HG03060 (cell line): Measurements from ENCODE around the gene ATG2A.
A peak's percentile ranks its signal among the peaks of the same experiment; 100 is the strongest.

Experiments used
- ATAC-seq: cut with Tn5 transposase; IDR thresholded peaks from one replicate; pipeline ENCODE4 v1.9.1; 2021; ENCODE audit warnings: low read depth, moderate number of reproducible peaks; ENCODE audit not compliant: unreplicated experiment

ATG2A gene

DNA sequence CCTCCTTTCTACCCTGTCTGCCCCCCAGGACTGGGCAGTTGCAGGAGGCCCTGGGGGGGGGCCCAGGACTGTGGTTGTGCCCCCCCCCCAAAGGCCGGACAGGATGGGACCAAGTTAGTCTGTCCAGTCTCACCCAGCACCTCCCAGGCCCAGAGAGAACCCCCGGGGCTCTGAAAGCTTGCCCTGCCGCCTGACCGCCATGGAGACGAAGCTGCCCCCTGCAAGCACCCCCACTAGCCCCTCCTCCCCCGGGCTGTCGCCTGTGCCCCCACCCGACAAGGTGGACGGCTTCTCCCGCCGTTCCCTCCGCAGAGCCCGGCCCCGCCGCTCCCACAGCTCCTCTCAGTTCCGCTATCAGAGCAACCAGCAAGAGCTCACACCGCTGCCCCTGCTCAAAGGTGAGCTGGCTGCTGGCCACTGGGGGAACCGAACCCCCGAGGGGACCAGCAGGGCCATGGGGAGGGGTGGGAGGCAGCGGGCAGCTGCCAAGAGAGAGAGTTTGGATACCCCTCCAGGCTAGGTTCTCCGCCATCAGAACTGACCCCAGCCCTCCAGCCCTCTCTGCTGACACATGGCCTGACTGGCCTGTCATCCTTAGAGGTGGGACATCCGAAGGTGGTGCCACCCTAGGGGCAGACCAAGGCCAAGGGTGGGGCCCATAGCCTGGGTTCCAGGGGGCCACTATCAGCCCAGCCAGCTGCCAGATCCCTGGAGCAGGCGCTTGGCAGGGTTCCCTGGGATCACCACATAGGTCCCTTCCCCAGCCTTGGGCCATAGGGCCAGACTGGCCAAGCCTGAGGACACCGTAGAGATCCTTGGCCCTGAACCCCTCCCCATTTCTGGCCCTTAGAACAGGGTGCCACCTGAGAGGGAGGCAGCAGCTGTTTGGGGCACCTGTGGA, 8.8 kb upstream of the ATG2A start:
- no peak for ATAC-seq

DNA sequence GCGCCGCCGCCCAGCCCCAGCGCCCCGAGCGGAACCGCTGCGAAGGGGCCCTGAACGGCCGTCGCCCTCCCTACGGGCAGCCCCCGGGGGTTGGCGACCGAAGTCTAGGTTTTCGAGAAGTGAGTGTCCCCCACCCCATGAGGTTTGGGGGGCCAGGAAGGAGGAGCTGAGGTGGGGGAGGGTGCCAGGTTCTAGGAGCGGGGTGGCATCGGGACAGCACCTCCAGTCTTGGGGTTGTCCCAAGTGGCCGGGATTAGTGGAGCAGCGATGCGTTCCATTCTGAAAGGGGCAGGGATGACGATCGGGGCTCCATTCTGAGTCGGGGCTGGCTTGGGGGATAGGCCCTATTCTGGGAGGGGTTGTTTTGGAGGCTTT, 7.9 kb upstream of the ATG2A start:
- no peak for ATAC-seq

DNA sequence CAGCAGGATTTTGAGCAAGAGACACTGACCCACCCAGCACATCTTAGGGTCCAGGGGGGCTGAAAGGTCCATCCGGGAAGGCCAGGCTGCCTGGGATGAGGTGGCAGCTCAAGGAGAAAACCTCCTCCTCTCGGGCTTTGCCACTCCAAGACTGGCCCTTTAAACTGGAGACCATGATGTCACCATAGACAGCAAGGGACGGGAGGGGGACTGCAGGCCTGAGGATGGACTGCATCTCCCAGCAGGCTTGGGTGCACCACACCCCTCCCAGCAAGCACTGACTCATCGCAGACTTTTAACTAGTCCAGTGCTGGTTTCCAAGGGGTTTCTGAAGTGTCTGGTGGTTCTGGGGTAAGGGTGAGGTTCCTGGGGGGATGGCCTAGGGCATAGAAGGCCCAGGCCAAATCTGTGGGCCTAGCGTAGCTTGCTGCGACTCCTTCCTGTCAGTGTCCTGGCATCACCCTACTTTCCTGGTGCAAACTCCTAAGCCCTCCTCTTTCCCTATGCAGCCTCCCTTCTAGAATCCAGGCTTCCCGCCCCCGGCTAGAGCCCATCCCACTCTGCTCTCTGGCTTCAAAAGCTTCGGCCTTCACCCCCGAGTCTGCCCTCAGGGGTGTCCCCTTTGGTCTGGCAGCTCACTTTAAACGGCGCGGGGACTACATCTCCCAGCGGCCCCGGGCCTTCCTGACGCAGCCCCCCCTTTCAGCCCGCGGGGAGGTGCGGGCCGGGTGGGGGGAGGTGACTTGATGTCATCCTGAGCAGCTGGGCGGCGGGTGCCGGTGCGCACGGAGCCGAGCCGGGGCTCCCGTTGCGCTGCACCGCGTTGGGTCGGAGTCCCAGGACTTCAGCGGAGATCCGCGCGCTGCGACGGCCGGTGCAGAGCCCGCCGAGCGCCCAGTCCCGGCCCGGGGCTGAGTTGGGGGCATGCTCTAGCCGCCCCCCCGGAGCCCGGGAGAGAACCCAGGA, 7.2 kb upstream of the ATG2A start, which contains the start of gene PPP2R5B:
TSS of gene PPP2R5B (plus strand) at position 746 of the 966 bp plus-strand sequence. CDS start 1,046 bp downstream, outside the sequence.
- peak; percentile 73 for ATAC-seq

DNA sequence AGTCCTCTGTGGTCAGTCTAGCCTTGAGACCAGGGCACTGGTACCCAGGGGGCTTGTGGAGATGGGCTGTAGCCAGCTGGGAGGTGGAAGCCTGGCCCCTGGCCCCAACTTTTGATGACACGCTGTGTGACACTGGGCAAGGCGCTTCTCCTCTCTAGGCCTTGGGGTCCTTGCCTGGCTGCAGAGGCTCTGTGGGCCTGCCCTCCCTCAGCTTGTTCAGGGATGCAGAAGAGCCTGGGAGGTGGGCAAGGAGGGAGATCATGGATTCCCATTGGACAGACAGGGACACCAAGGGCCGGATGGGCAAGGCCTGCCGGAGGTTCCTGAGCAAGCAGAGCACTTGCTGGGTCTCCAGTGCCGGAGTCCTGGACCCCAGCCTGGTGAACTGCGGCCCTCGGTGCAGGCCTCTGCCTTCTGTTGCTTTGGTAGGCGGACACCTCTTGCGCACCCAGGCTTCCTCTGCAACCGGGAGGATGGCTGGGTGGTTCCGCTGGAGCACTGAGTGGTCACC, 6.2 kb upstream of the ATG2A start:
- ATAC-seq = no peak

DNA sequence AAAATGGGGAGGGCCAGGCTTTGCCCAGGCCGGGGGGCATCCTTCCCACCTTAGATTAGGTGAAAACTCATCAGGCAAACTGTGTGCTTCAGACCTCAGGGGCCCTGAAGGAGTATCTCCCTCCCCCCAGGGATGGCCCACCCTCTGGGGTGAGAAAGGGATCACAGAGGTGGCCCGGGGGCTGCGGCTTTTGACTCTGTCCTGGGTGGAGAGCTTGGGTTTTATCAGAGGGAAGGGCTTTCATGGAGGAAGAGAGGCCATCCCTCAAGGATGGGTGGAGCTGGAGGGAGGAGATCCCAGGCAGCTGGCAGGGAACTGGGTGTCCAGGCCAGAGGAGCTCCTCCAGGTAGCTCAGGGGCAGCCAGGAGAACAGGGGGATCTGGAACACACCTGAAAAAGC, 4.4 kb upstream of the ATG2A start:
- no peak for ATAC-seq

DNA sequence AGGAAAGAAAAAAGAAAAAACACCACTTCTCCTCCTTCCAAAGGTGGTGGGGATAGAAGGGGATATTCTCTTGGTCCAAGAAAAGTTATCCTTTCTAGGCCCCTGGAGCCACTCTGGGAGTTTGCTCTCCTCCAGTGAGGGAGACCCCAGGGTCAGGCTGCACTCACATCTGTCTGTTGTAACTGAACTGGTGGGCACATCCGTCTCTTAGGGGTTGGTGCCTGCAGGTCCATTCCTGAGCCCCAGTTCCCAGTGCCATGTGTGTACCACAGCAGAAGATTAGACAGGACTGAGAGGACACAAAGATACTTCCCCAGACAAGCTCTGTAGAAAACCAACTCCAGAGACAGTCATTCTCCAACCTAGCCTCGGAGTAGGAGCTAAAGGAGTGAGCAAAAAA, 3.1 kb upstream of the ATG2A start:
- ATAC-seq = no peak

DNA sequence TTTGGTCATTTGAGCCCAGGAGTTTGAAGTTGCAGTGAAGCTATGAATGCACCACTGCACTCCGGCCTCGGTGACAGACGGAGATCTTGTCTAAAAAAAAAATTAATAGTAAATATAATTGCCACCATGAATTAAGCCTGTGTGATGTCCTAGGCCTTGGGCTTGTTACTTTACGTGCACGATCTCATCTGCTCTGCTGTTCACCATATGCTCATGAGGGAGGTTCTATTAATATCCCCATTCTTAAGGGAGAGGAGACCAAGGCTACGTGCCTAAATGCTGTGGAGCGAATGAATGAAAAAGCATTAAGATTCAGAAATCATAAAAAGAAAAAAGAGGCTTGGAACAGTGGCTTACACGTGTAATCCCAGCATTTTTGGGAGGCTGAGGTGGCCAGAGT, 2.6 kb upstream of the ATG2A start:
- ATAC-seq = no peak

DNA sequence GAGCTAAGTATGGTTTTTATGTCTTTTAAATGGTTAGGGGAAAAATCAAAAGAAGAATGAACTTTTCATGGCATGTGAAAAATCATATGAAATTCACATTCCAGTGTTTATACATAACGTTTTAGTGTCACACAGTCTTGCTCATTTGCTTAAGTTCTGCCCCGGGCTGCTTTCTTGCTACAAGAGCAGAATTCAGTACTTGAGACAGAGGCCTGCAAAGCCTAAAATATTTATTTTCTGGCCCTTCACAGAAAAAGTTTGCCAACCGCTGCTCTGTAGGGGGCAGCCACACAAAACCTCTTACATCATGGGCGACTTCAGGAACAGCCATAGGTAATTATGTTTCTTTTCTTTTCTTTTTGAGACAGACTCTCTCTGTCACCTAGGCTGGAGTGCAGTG, 1.0 kb upstream of the ATG2A start:
- ATAC-seq = no peak

DNA sequence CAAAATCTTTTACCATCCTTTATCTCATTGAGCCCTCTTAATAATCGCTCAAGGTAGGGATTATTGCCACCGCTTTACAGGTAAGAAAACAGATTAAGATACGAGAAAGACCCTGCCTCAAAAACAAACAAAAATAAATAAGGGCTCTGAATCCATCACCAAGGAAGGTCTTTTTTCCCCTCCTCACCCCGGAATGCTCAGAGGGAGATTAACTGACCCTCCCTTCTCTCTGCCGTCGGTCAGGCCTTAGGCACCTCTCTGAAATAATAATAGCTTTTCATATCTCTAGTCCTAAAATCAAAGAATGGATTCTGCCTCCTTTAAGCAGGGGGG, 620 bp upstream of the ATG2A start:
- ATAC-seq = no peak

DNA sequence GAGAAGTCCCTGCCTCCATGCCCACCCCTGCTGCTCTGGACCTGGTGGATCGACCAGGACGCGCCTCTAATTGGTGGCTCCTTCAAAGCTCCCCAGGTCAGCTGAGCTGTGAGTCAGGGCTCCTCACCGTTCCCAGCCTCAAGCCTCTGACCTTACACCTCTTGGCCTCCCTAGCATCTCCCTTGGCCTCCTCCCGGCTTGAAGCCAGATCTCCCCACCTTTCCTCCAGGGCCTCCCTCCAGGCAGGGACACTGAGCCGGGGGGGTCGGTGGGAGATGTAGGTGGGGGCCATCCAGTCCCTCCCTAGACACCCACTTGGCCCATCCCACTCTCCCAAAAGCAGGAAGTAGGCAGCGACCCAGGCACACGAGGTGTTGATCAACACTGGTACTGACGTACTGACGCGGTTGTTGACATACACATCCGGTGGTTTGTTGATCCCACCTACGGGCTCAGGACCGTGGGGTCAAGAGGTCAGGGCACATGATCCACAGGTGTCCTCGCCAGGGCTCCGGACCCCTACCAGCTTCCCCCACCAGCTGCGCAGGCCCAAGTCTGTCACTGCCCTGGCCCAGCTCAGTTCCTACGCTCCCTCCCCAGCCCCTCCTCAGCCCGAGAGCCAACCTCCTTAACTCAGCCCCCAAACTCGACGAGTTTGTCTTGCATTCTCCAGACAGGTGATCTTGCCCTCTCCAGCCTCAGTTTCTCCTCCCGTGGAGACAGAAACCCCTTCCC, 802 bp downstream of the ATG2A start:
- ATAC-seq = no peak

DNA sequence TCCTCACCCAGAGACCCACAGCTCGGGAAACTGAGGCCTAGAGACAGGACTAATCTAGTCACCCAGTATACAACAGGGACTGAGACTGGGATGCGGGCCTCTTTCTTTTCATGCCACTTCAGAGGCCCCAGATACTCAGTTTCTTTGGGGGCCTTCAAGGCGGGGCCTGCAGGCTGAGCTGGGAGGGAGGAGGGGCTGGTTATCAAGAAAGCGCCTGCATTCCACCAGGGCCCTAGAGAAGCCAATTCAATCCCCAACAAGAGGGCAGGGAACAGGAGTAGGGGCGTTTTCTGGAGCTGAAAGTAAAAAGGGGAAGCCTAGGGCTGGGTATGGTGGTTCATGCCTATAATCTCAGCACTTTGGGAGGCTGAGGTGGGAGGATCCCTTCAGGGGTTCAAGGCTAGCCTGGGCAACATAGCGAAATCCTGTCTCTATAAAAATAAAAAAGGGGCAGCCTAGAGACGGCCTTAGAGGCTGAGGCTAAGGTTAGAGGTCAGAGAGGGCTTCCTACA, 1.6 kb downstream of the ATG2A start:
- no peak for ATAC-seq

DNA sequence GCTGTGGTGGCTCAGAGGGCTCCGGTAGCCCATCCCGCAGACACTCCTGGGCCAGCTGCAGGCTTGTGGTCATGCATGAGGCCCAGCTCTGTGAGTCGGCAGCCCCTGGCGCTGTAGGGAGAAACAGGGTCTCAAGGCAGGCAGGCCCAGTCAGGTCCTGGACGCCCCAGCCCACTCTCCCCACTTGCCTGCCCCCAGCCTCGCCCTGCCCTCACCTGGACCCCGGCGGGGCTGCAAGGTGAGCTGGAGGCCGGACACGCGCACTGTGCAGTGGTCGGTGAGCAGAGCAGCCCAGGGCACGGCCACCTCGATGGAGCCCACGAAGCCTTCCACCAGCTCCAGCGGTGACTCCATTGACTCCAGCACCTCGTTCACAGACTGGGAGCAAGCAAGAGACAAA, 2.9 kb downstream of the ATG2A start:
- no peak for ATAC-seq

DNA sequence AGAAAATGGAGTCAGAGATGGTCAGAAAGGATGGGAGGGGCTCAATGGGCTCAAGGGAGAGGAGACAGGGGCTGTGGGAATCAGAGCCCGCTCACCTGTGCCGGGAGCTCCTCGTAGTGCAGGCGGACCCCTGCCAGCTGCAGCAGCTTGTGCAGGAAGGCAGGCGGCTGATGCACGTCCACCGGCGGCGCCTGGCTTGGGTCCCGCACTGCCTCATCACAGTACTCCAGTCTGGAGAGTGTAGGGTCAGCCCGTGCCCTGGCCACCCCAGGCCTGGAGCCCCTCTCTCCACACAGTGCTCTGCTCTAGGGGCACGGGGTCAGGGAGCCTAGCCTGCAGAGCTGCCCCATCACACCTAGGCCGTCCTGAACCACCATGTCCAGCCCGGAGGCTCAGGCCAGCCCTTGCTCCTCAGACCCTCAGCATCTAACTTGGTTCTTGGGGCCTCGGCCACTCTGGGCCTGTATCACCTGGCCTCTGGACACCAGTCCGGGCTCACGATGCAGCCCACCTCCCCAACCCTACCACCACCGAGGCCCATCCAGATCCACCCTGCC, 3.8 kb downstream of the ATG2A start:
- ATAC-seq = no peak

DNA sequence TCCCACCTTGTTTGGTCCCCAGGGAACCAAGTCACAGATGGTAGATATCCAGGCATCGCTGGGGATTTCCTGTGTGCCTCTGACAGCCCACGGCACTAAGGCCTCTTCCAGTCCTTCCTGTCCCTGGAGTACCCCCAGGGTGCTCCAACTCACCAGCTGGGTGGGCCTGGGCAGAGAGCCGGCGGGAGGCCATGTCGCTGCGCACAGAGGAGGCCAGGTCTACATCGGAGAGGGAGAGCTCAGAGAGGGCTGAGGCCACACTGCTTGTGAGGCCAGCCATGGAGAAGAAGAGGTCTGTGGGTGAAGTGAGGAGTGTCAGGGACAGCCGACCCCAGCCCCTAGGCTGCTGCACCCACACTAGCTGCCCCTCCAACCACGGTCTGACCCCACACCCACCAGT, 5.3 kb downstream of the ATG2A start:
- no peak for ATAC-seq

DNA sequence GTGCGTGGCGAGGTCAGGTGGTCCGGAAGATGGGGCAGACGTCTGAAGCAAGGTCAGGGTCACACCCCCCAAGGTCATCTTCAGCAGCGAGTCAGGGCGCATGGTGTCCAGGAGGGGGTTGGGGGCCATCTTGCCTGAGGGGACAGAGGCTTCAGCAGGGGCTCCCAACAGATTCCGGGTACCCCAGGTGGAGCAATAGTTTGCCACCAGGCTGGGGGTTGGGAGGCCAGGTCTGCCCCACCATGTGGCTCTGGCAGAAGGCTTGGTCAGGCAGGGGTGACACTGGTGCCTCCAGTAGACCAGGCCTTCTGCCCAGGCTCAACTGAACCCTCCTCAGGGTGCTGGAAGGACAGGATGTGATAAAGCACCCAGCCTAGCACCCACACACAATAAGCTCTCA, 5.9 kb downstream of the ATG2A start:
- no peak for ATAC-seq

DNA sequence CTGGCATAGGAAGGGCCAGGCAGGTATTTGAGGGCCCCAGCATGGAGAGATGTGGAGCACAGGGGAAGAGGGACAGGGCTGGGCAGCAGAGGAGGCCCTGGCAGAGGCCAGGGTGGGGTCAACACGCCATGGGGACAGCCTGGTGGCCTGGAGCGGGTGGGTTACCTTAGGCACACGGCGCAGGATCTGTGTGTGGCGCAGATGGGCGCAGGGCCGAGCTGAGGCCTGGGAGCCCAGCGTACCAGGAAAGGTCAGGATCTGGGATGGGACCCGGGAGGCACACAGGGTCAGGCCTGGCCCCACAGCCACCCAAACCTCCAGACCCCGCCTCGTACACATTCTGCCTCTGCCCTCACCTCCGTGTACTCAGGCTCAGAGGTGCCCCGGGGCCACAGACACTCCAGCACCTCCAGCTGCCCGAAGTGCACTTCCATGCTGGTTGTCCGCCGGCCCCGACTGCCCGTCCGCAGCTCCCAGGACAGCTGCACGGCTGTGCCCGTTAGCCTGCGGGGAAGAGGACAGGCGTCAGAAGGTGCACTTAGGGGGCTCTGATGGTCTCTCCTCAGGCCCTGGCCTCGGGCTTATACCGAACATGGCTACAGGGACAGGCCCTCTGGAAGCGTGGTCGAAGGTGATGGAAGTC, 6.4 kb downstream of the ATG2A start:
- no peak for ATAC-seq

DNA sequence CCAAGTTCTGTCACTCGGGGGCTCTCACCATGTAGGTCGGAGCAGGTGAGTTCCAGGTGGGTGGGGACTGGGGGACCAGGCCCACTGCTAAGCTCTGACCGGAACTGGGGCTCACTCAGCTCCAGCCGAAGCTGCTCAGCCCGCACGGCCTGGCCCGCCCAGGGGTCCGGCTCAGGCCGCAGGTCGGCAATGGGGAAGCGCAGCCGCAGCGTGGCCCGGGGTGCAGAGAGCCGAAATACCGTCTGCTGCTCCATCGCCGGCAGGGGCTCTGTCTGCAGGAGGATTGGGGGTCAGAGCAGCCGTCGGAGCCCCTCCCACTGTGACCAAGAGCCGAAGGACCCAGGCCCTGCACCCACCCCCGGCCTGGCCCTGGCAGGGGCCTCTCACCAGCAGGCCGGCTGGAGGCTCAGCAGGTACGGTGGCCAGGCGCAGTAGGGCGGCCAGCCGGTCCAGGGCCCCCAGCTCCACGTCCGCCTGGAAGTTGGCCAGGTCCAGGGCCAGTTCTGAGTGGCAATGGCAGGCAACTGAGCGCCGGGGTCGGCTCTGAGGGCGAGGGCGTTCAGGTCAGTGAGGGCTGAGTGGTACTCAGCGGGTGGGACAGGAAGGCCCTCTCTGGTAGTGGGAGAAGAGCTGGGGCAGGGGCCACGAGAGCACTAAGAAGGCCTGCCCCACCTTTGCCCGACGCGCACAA, 7.2 kb downstream of the ATG2A start:
- ATAC-seq = no peak

DNA sequence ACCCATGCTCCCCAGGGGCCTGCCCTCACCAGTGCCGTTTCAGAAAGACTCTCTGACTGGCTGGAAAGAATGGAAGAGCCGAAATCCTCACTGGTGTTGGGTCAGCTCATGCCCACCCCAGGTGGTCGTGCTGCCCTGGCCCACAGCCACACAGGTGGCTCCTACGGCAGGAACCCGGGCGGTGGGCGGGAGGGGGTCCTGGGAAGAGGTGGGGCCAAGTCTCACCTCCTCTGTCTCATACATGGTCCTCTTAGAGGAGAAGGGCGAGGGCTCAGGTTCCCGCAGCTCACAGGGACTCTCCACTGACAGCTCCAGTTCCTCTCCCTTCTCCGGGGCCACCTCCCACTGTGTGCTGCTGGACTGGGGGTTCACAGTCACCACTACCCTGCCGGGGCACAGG, 8.2 kb downstream of the ATG2A start:
- no peak for ATAC-seq

DNA sequence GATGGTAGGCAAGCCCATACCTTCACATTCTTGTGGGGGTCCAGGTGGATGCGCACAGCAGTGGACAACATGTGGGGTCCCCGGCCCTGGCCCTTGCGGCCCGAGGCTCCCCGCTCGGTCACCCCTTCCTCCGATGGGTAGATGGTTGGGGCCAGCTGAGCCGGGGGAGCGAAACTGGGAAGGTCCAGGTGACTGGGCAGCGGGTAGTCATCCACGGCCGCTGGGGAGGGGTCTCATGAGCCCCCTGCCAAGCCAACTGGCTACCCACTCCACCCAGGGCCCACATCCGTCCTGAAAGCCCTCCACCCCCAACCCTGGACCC, 10.7 kb downstream of the ATG2A start:
- no peak for ATAC-seq
